Aorta (tissue), 5 donors: Measurements from ENCODE around the gene UNC93B1. TPM values are rescaled to one million over a fixed set of nuclear protein-coding genes. Genes with fewer than 3 reads are reported as not detected.

ENCODE experiments used
- ATAC-seq: fragments of 200-7000 bp; cut with Tn5 transposase; one replicate; pipeline ENCODE4 v1.9.1; 2022; ENCODE audit warnings: moderate library complexity; ENCODE audit not compliant: low FRiP score
- DNase-seq, 2 donors: peaks; one replicate each; pipeline ENCODE4 v3.0.0-alpha.2; 2020
- H3K27ac ChIP-seq, 2 donors: one replicate each; pipeline ENCODE4 v1.5.1; 2013; ENCODE audit warnings: low read length in 2 of 2, mild to moderate bottlenecking in 2 of 2, moderate library complexity in 2 of 2, control low read depth in 1 of 2, inconsistent platforms in 1 of 2, low read depth in 1 of 2
- H3K27me3 ChIP-seq, 2 donors: one replicate each; pipeline ENCODE4 v1.6.1; 2013; ENCODE audit warnings: control low read depth in 1 of 2, low read length in 1 of 2, mild to moderate bottlenecking in 1 of 2, moderate library complexity in 1 of 2; ENCODE audit not compliant: insufficient read depth in 2 of 2, control insufficient read depth in 1 of 2
- H3K36me3 ChIP-seq, 2 donors: one replicate each; pipeline ENCODE4 v1.6.1; 2013; ENCODE audit warnings: control low read depth in 1 of 2, low read length in 1 of 2, mild to moderate bottlenecking in 1 of 2; ENCODE audit not compliant: insufficient read depth in 2 of 2, control insufficient read depth in 1 of 2
- H3K4me1 ChIP-seq, 2 donors: one replicate each; pipeline ENCODE4 v1.6.1; 2013; ENCODE audit warnings: low read length in 2 of 2, control low read depth in 1 of 2, mild to moderate bottlenecking in 1 of 2, moderate library complexity in 1 of 2; ENCODE audit not compliant: insufficient read depth in 2 of 2, control insufficient read depth in 1 of 2
- H3K4me3 ChIP-seq, 2 donors: one replicate each; pipeline ENCODE4 v1.5.1; 2013; ENCODE audit warnings: low read length in 2 of 2, control low read depth in 1 of 2, mild to moderate bottlenecking in 1 of 2
- H3K9me3 ChIP-seq: one replicate; pipeline ENCODE4 v1.6.1; 2013; ENCODE audit warnings: mild to moderate bottlenecking, low read length; ENCODE audit not compliant: control insufficient read depth
- WGBS, 2 donors: extraction: QIAGEN DNeasy Blood & Tissue Kit; methylation state at CpG; one replicate each; pipeline ENCODE4 v1.1.7; 2013; 5-methylcytosine and 5-hydroxymethylcytosine counted together
- intact Hi-C, 2 donors: fragments of 100-400 bp; cut with DNase I; formaldehyde crosslinking; loops; one replicate each; pipeline versions ENCODE4 v1.14.2 to v1.15.0; 2022
- long read RNA-seq, 2 donors: library from polyadenylated mRNA; unstranded; transcript quantifications; one replicate each; pipeline ENCODE4 v2.0.0, GENCODE V29; 2020 to 2021
- polyA plus RNA-seq, 2 donors: library from polyadenylated mRNA; stranded (reverse); fragments of 200-250 nt; gene quantifications; one replicate each; pipeline ENCODE4 v1.2.3, GENCODE V29; 2013
- total RNA-seq, 2 donors: library from RNA; stranded (reverse); fragmentation: NEBNext Ultra II Directional; extraction: Animal tissue kit (Norgen Biotek cat#: 25700); gene quantifications; one replicate each; pipeline ENCODE4 v1.2.1, GENCODE V29; 2021
- donor health status: healthy with polysubstance abuse.
- donor health status: Bipolar disorder and iron deficiency.
- donor health status: DM: no; HTN: no; CAD: no.
- donor health status: DM: no; HTN: no; CAD: no.
- donor health status: DM: yes; HTN: yes; CAD: no.

Gene UNC93B1
- total RNA-seq (10 to 100 TPM; 20.4 to 32.1 TPM), polyA plus RNA-seq (10 to 100 TPM in 1 of 2 donors, 1 to 10 TPM in 1; 9.1 to 28.9 TPM)
- long read RNA-seq, donor 1, partial matches to known transcripts = 5 of 11 reads
- long read RNA-seq, donor 1, other reads (novel, unspliced or antisense) = 2 of 11 reads
- long read RNA-seq, donor 2, transcript UNC93B1-201 (11 exons, 2,316 nt) = major isoform, 25 of 47 reads
- long read RNA-seq, donor 2, partial matches to known transcripts = 15 of 47 reads
- long read RNA-seq, donor 2, other reads (novel, unspliced or antisense) = 6 of 47 reads

- no peaks in the 10 kb centered on the region for H3K36me3 ChIP-seq
- no peak within 1 kb of the TSS for H3K27ac ChIP-seq
- H3K9me3 ChIP-seq = no peaks in the 10 kb centered on the region
- no peaks in the 10 kb centered on the region for H3K4me1 ChIP-seq
- WGBS, 2 donors = 4 to 11% methylated on average over 23 to 64 of the region's 64 CpGs
- intact Hi-C loops = no loop called here
- ATAC-seq (peak; percentile 93), DNase-seq (peak; percentile 95 to 97)
- H3K27me3 ChIP-seq = no peaks in the 10 kb centered on the region
- peak within 1 kb of the TSS; percentile 61 to 69 for H3K4me3 ChIP-seq
These were observed at the start of gene UNC93B1 for GRCh38 chr11:68003846-68004550. Gene UNC93B1 (minus strand): TSS chr11:68004097. CDS start chr11:68004043, 54 bp downstream.

GRCh38 chr11:68053117-68053516 lies 49.2 kb upstream of the UNC93B1 start:
- intact Hi-C loops = no loop called here
- Histone ChIP-seq H3K9me3 (no peaks in the 10 kb centered on the region), H3K27ac (no peak overlapping the region), H3K4me1 (no peaks in the 10 kb centered on the region), H3K27me3 (no peaks in the 10 kb centered on the region), H3K4me3 (no peak overlapping the region), H3K36me3 (peaks cover 0 to 4% of the 10 kb centered on the region in 2 donors)
- 61 to 71% methylated on average over 9 of the region's 9 CpGs for WGBS, 2 donors
- no peak for DNase-seq
- peak; percentile 22 for ATAC-seq

- Histone ChIP-seq H3K27ac (no peak overlapping the region), H3K27me3 (no peaks in the 10 kb centered on the region), H3K4me1 (no peaks in the 10 kb centered on the region), H3K36me3 (peaks cover 0 to 4% of the 10 kb centered on the region in 2 donors), H3K9me3 (no peaks in the 10 kb centered on the region), H3K4me3 (no peak overlapping the region)
- 87 to 90% methylated on average over 15 of the region's 15 CpGs for WGBS, 2 donors
- DNase-seq (no peak), ATAC-seq (no peak)
- intact Hi-C loops = no loop called here
These were observed 48.4 kb upstream of the UNC93B1 start for GRCh38 chr11:68052137-68052873.

GRCh38 chr11:68051191-68052136 lies 47.6 kb upstream of the UNC93B1 start:
- DNase-seq = no peak
- peaks cover 0 to 4% of the 10 kb centered on the region in 2 donors for H3K36me3 ChIP-seq
- WGBS, 2 donors = 87 to 88% methylated on average over 14 of the region's 14 CpGs
- H3K9me3 ChIP-seq = no peaks in the 10 kb centered on the region
- no peak overlapping the region for H3K4me3 ChIP-seq
- H3K27ac ChIP-seq = no peak overlapping the region
- intact Hi-C loops = no loop called here
- H3K4me1 ChIP-seq = no peaks in the 10 kb centered on the region
- no peak for ATAC-seq
- H3K27me3 ChIP-seq = no peaks in the 10 kb centered on the region

- Histone ChIP-seq H3K36me3 (peaks cover 0 to 4% of the 10 kb centered on the region in 2 donors), H3K27ac (no peak overlapping the region), H3K9me3 (no peaks in the 10 kb centered on the region), H3K4me3 (no peak overlapping the region), H3K4me1 (no peaks in the 10 kb centered on the region), H3K27me3 (no peaks in the 10 kb centered on the region)
- DNase-seq (no peak), ATAC-seq (no peak)
- intact Hi-C loops = no loop called here
- 92 to 93% methylated on average over 18 of the region's 18 CpGs for WGBS, 2 donors
These were observed 46.5 kb upstream of the UNC93B1 start for GRCh38 chr11:68050371-68050841.

GRCh38 chr11:68049509-68050370 lies 45.8 kb upstream of the UNC93B1 start:
- Histone ChIP-seq H3K4me1 (no peaks in the 10 kb centered on the region), H3K9me3 (no peaks in the 10 kb centered on the region), H3K27me3 (no peaks in the 10 kb centered on the region), H3K27ac (no peak overlapping the region), H3K4me3 (no peak overlapping the region), H3K36me3 (peaks cover 0 to 4% of the 10 kb centered on the region in 2 donors)
- DNase-seq (peak in 1 of 2 donors; percentile 57), ATAC-seq (no peak)
- intact Hi-C loops = no loop called here
- 88 to 90% methylated on average over 40 of the region's 40 CpGs for WGBS, 2 donors

GRCh38 chr11:68048681-68049508 lies 45.0 kb upstream of the UNC93B1 start:
- DNase-seq (peak in 1 of 2 donors; percentile 55), ATAC-seq (no peak)
- Histone ChIP-seq H3K27ac (no peak overlapping the region), H3K4me1 (no peaks in the 10 kb centered on the region), H3K9me3 (no peaks in the 10 kb centered on the region), H3K27me3 (no peaks in the 10 kb centered on the region), H3K4me3 (no peak overlapping the region), H3K36me3 (peaks cover 0 to 6% of the 10 kb centered on the region in 2 donors)
- 91 to 92% methylated on average over 35 of the region's 35 CpGs for WGBS, 2 donors
- intact Hi-C loops = no loop called here
